Nephron progenitor cell (in vitro differentiated cells): Measurements from ENCODE around the gene CACNA1H.

Source experiments
- DNase-seq: peaks from one replicate; pipeline ENCODE4 v3.0.0; 2021
- H3K27ac Mint-ChIP-seq: 2 replicates; pipeline ENCODE4 v1.8.0; 2021; ENCODE audit warnings: mild to moderate bottlenecking, moderate library complexity, mixed read lengths
- H3K27me3 Mint-ChIP-seq: 2 replicates; pipeline ENCODE4 v1.8.0; 2021; ENCODE audit warnings: mild to moderate bottlenecking, low read depth, mixed read lengths; ENCODE audit not compliant: poor library complexity
- H3K36me3 Mint-ChIP-seq: 2 replicates; pipeline ENCODE4 v1.8.0; 2021; ENCODE audit warnings: low read depth, mixed read lengths
- H3K4me1 Mint-ChIP-seq: 2 replicates; pipeline ENCODE4 v1.8.0; 2021; ENCODE audit warnings: mixed read lengths
- H3K4me3 Mint-ChIP-seq: 2 replicates; pipeline ENCODE4 v1.8.0; 2021; ENCODE audit warnings: mild to moderate bottlenecking, moderate library complexity, mixed read lengths
- H3K9me3 Mint-ChIP-seq: 2 replicates; pipeline ENCODE4 v1.8.0; 2021; ENCODE audit warnings: mild to moderate bottlenecking, moderate library complexity, mixed read lengths
- TF ChIP-seq, protein P1 (sequence below): fragments of 200-600 bp; sonication (generic); IDR thresholded peaks from 2 replicates; pipeline ENCODE4 v1.5.0; 2021; ENCODE audit warnings: antibody characterized with exemption

Gene CACNA1H

DNA sequence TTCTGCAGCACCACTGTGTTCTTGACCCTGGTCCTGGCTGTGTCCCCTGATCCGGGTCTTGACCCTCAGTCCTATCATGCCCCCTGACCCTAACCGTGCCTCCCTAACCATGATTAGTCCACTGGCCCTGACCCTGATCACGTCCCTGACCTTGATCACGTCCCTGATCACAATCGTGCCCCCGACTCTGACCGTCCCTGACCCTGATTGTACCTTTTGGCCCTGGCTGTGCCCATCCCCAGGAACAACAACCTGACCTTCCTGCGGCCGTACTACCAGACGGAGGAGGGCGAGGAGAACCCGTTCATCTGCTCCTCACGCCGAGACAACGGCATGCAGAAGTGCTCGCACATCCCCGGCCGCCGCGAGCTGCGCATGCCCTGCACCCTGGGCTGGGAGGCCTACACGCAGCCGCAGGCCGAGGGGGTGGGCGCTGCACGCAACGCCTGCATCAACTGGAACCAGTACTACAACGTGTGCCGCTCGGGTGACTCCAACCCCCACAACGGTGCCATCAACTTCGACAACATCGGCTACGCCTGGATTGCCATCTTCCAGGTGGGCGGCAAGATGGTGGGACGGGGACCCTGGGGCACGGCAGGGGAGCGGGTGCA lies 47.2 kb downstream of the CACNA1H start:
- H3K4me1 Mint-ChIP-seq: peaks cover 25% of the 10 kb centered on the region

DNA sequence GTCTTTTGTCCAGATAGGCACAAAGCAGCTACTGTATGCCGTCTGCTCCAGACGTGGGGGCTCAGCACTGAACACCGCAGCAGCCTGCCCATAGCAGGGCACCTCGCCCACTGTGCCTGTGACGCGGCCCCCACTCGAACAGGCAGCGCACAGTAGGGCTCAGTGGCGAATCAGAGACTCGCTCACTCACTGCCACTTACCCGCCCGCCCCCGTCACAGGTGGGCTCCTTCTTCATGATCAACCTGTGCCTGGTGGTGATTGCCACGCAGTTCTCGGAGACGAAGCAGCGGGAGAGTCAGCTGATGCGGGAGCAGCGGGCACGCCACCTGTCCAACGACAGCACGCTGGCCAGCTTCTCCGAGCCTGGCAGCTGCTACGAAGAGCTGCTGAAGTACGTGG lies 48.5 kb downstream of the CACNA1H start:
- H3K27ac Mint-ChIP-seq: no peak overlapping the region
- peaks cover 21% of the 10 kb centered on the region for H3K36me3 Mint-ChIP-seq
- no peak overlapping the region for H3K4me3 Mint-ChIP-seq
- no peaks in the 10 kb centered on the region for H3K9me3 Mint-ChIP-seq
- peaks cover 23% of the 10 kb centered on the region for H3K4me1 Mint-ChIP-seq
- TF ChIP-seq, protein P1, sequence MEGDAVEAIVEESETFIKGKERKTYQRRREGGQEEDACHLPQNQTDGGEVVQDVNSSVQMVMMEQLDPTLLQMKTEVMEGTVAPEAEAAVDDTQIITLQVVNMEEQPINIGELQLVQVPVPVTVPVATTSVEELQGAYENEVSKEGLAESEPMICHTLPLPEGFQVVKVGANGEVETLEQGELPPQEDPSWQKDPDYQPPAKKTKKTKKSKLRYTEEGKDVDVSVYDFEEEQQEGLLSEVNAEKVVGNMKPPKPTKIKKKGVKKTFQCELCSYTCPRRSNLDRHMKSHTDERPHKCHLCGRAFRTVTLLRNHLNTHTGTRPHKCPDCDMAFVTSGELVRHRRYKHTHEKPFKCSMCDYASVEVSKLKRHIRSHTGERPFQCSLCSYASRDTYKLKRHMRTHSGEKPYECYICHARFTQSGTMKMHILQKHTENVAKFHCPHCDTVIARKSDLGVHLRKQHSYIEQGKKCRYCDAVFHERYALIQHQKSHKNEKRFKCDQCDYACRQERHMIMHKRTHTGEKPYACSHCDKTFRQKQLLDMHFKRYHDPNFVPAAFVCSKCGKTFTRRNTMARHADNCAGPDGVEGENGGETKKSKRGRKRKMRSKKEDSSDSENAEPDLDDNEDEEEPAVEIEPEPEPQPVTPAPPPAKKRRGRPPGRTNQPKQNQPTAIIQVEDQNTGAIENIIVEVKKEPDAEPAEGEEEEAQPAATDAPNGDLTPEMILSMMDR: no peak
- H3K27me3 Mint-ChIP-seq: peaks cover 3% of the 10 kb centered on the region
- DNase-seq: no peak

More for the DNA sequence above, 47.2 kb downstream of the CACNA1H start:
- H3K9me3 Mint-ChIP-seq: no peaks in the 10 kb centered on the region
- peak overlapping the region; percentile 57 for H3K27ac Mint-ChIP-seq
- TF ChIP-seq, protein P1: no peak
- no peak for DNase-seq
- no peaks in the 10 kb centered on the region for H3K27me3 Mint-ChIP-seq
- no peak overlapping the region for H3K4me3 Mint-ChIP-seq
- peaks cover 21% of the 10 kb centered on the region for H3K36me3 Mint-ChIP-seq

DNA sequence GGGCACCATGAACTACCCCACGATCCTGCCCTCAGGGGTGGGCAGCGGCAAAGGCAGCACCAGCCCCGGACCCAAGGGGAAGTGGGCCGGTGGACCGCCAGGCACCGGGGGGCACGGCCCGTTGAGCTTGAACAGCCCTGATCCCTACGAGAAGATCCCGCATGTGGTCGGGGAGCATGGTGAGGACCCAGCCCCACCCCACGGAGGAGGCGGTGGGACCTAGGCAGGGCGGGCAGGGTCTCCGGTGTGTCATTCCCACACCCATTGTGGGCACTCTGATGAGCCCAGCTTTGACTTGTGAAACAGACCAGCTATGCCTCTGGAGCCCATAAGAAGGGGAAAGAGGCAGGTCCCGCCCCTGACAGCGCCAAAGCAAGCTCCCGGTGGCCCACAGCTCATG lies 49.4 kb downstream of the CACNA1H start:
- Mint-ChIP-seq H3K9me3 (no peaks in the 10 kb centered on the region), H3K27ac (no peak overlapping the region), H3K27me3 (peaks cover 3% of the 10 kb centered on the region), H3K4me1 (peaks cover 14% of the 10 kb centered on the region), H3K36me3 (peaks cover 21% of the 10 kb centered on the region), H3K4me3 (no peak overlapping the region)
- DNase-seq: no peak
- TF ChIP-seq, protein P1: no peak

DNA sequence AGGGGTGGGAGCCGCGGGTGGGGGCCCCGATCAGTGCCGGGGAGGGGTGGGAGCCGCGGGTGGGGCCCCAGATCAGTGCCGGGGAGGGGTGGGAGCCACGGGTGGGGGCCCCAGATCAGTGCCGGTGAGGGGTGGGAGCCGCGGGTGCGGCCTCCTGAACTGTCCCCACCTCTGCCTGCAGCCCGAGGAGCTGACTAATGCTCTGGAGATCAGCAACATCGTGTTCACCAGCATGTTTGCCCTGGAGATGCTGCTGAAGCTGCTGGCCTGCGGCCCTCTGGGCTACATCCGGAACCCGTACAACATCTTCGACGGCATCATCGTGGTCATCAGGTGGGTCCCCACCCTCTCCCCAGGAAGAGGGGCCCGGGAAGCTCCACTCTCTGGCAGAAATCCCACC lies 52.0 kb downstream of the CACNA1H start:
- H3K4me1 Mint-ChIP-seq: peaks cover 3% of the 10 kb centered on the region
- TF ChIP-seq, protein P1: no peak
- H3K27ac Mint-ChIP-seq: no peak overlapping the region
- peaks cover 18% of the 10 kb centered on the region for H3K36me3 Mint-ChIP-seq
- H3K9me3 Mint-ChIP-seq: no peaks in the 10 kb centered on the region
- no peak for DNase-seq
- peaks cover 3% of the 10 kb centered on the region for H3K27me3 Mint-ChIP-seq
- H3K4me3 Mint-ChIP-seq: no peak overlapping the region

DNA sequence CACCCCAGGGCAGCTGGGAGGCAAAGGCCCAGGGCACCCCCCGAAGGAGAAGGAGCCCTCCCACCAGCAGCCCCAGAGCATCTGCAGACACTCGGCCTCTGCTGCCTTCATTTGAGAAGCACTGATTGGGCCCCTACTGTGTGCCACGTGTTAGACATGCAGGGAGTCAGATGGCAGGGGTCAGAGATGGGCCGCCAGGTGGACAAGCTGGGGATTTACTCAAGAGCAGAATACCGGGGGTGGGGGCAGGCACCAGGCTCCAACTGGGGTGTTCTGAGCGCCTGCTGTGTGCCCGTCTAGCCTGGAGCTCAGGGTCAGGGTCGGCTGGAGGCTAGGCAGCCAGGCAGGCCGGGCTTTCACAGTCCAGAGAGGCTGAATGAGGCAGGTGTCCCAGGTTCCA lies 53.4 kb downstream of the CACNA1H start:
- no peak for DNase-seq
- H3K27me3 Mint-ChIP-seq: peaks cover 3% of the 10 kb centered on the region
- no peaks in the 10 kb centered on the region for H3K4me1 Mint-ChIP-seq
- no peaks in the 10 kb centered on the region for H3K9me3 Mint-ChIP-seq
- no peak overlapping the region for H3K27ac Mint-ChIP-seq
- no peak overlapping the region for H3K4me3 Mint-ChIP-seq
- TF ChIP-seq, protein P1: no peak
- peaks cover 10% of the 10 kb centered on the region for H3K36me3 Mint-ChIP-seq

DNA sequence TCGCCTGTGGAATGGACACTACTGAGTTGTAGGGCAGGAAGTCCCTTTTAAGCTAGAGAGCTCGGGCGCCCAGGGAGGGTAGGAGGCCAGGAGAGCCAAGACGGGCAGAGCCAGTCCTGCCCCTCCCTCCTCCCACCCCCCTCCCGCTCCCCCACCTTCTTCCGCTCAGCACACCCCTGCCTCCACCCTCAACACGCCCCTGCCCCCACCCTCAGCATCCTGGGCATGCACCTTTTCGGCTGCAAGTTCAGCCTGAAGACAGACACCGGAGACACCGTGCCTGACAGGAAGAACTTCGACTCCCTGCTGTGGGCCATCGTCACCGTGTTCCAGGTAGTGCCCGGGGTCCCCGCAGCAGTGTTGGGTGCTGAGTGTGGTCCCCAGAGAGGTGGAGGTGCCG lies 53.9 kb downstream of the CACNA1H start:
- Mint-ChIP-seq H3K27ac (no peak overlapping the region), H3K27me3 (peaks cover 3% of the 10 kb centered on the region), H3K36me3 (peaks cover 7% of the 10 kb centered on the region), H3K9me3 (no peaks in the 10 kb centered on the region), H3K4me1 (no peaks in the 10 kb centered on the region), H3K4me3 (no peak overlapping the region)
- TF ChIP-seq, protein P1: no peak
- no peak for DNase-seq
